GM20000 (cell line): ENCODE measurements around the gene BCL2A1.
"Not testable (repeated sequence)": the region's sequence is repeated elsewhere in the genome, so short reads cannot be mapped to it uniquely, and the experiment has no call there.

ENCODE experiments used
- DNase-seq: peaks from one replicate; pipeline ENCODE4 v3.0.0; 2012; ENCODE audit warnings: low spot score
- TF ChIP-seq, protein P1 (sequence below): IDR thresholded peaks from 2 replicates; pipeline ENCODE4 v1.5.1; 2012; ENCODE audit warnings: mild to moderate bottlenecking, control low read depth; ENCODE audit errors: extremely low read depth, missing control alignments

Gene BCL2A1

DNA sequence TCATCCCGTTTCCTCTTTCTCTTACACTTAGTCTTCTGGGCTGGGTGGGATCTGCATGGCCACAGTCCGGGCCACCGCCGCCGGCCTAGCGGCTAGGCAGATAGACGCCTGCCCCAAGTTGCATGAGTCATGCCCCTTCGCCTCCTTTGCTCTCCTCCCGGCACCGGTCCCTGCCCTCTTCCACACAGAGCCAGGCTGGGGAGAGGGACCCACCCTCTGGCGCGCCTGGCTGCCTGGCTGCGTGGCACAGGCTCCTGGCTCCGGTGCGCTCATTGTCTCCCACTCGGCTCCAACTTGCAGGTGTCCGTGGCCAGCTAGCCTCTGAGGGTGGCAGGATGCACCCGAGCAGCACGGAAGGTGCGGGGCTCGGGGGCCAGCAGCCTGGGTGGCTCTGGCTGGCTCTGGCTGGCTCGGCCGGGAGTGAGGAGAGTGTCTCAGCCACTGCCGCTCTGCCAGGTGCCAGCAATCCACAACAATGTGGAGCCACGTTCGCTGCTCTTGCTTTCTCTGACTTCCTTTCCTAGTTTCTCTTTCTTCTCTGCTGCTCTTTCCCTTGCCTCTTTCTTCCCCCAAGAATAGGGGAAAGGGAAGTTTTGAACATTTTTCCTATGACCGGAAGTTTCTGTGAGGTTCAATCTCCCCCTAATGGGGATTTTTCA, 51.8 kb downstream of the BCL2A1 start:
- DNase-seq: no peak

DNA sequence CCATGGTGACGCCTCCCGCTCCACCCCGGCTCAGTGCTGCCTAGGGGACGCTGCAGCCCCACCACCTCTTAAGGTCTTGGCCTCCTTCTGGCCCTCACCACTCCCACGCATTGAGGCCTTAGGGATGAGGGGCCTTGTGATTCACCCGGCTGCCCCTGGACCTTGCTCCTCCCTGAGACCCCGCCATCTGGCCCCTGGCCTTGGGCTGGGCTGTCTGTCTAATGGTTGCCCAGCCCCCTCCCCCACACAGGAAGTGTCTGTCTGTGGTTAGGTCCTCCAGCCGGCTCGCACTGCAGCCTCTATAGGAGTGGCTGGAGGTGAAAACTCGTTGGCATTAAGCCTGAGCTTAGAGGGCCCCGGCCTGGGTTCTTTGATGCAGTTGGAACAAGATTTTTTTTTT, 52.7 kb downstream of the BCL2A1 start:
- no peak for DNase-seq
- TF ChIP-seq, protein P1, sequence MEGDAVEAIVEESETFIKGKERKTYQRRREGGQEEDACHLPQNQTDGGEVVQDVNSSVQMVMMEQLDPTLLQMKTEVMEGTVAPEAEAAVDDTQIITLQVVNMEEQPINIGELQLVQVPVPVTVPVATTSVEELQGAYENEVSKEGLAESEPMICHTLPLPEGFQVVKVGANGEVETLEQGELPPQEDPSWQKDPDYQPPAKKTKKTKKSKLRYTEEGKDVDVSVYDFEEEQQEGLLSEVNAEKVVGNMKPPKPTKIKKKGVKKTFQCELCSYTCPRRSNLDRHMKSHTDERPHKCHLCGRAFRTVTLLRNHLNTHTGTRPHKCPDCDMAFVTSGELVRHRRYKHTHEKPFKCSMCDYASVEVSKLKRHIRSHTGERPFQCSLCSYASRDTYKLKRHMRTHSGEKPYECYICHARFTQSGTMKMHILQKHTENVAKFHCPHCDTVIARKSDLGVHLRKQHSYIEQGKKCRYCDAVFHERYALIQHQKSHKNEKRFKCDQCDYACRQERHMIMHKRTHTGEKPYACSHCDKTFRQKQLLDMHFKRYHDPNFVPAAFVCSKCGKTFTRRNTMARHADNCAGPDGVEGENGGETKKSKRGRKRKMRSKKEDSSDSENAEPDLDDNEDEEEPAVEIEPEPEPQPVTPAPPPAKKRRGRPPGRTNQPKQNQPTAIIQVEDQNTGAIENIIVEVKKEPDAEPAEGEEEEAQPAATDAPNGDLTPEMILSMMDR: no peak

More for the DNA sequence above, 51.8 kb downstream of the BCL2A1 start:
- TF ChIP-seq, protein P1: no peak

DNA sequence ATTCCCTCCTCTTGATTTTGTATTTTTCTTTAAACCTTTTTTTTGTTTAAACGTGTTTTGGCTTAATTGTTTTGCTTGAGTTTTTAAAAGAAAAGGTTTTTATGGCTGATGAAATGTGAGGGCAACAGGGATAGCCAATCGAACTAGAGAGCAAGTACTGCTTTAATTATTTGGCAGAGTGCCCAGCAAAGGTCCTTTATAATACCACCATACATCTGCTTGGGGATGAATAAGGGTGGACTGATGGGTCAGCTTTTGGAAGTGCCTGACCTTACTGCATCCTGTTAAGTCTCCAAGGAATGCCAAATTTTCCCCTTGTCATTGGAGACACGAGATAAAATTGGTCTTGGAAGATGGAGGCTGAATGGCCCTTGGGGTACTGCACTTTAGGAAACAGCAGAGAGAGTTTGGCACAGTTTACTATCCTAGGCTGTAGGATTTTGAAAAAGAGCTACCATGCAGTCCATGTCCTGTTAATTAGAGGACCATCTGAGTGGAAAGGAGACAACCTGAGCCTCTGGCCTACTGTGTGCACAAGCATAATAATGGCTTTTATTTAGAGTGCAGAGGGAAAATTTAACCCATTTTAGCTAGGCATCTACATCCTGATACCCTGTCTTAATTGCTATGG, 54.4 kb downstream of the BCL2A1 start:
- TF ChIP-seq, protein P1: no peak
- DNase-seq: no peak

DNA sequence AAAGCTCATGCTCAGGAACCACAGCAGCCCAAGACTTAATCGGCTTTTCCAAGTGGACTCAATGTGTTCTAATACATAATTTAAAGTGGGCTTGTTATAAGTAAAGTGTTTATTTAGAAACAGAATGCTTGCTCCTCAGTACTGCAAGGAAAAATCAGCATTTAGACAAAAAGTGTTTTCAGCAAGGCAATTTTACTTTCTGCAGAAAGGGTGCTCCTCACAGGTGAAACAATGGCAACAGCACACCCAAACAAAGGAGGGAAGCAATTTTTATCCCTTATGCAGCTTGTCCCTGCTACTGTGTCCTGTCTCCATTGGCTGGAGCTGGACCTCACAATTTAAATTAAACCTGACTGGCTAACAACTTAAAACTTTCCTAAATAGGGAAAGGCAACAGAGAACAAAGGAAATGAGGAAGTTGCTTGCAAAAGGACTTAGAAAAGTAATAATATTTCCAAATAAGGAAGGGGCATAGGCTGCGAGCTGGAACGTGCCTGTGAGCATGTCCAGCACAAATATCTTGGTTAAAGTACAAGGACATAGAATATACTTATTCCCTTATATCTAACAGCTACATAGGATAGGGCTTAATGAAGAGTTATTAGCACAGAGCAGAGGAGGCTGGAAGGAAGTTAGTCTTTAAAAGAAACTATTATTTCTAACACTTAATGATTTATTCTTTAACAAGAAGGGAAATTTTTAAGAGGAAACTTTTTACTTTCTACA, 55.1 kb downstream of the BCL2A1 start:
- not testable (repeated sequence) for DNase-seq

DNA sequence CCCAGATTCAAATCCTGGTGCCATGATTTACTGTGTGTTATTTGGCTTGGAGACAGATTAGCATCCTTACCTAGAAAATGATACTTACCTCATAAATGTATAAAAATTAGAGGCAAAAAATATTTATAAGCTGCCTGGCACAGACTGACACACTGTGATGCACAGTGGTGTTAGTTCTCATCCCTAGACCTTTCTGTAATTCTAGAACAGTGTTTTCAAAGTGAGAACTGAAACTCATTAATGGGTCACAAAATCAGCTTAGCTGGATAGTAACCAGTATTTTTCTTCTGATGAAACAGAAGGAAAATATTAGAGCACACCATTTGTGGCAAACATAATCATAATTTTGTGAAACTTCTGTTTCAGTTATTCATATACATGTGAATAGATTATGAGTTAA, 56.3 kb downstream of the BCL2A1 start:
- DNase-seq: no peak
- TF ChIP-seq, protein P1: no peak
